ENCODE results near the gene WDR90.

Gene WDR90

DNA sequence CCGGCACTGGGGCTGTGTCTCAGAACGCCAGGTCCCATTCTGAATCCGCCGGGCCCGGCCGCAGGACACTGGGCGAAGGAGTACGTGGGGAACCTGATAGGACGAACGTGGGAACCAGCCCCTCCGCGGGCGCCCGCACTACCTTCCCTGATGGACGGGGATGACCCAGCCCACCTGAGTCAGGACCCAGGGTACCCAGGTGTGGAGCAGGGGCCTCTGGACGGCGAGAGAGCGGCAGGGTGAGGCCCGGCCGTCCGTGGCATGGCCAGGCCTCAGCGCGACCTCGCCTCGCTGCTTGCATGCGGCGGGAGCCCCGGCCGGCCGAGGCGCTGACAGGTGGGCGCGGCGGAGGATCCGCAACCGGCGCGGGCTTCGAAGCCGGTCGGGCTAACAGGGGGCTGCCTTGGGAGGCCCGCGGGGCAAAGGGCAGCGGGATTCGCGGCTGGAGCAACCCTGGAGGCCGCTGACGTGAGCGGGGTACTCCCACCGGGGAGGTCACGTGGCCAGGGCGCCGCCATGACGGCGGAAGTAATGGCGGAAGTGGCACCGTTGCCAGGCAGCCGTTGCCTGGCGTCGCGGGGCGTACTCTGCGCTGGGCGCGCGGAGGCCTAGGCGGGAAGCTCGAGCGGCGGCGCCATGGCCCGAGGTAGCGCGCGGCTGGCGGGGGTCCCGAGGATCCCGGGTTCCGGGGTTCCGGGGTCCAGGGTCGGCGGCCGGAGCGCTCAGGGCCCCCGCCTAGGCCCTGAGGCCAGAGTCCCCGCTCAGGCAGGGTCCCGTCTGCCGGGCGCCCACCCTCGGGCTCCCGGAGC is at the start of gene WDR90:
TSS of gene WDR90 (plus strand) at position 585 of the 809 bp plus-strand sequence. CDS start at position 637, 52 bp downstream.
- DNase-seq (ENCODE audit: low read depth in 4 of 4, low spot score in 1 of 4) = peak; percentile 80 to 92 (median 89)

DNA sequence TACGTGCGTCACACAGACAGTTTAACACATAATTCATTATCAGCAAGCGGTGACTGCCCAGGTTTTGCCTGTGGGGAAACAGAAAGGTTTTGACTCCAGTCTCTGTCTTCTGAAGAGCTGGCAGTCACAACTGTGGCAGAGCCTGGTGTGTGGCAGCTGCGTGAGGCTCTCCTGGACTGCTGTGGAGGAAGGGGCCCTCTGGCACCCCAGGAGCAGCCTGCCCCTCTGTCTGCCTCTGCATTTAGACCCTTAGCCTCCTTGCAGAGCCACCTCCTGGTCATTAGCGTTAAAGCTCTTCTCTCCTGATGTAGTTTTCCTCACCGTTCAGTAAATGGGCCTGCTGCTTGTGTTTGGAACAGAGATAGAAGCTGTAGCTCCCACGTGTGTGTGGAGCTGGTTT is 48.4 kb upstream of the WDR90 start:
- DNase-seq (ENCODE audit: low read depth in 4 of 4, low spot score in 1 of 4) = no peak

DNA sequence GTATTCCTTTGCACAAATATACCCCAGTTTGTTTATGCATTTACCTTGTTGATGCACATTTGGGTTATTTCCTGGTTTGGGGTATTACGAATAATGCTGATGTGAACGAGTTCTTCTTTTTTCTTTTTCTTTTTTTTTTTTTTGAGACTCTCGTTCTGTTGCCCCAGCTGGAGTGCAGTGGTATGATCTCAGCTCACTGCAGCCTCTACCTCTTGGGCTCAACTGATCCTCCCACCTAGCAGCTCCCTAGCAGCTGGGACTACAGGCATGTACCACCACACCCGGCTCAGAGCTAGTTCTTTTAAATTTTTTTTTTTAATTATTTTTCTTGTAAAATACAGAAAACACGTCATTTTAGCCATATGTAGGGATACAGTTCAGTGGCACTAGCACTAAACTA is 45.2 kb upstream of the WDR90 start:
- no peak for DNase-seq (ENCODE audit: low read depth in 4 of 4, low spot score in 1 of 4)

DNA sequence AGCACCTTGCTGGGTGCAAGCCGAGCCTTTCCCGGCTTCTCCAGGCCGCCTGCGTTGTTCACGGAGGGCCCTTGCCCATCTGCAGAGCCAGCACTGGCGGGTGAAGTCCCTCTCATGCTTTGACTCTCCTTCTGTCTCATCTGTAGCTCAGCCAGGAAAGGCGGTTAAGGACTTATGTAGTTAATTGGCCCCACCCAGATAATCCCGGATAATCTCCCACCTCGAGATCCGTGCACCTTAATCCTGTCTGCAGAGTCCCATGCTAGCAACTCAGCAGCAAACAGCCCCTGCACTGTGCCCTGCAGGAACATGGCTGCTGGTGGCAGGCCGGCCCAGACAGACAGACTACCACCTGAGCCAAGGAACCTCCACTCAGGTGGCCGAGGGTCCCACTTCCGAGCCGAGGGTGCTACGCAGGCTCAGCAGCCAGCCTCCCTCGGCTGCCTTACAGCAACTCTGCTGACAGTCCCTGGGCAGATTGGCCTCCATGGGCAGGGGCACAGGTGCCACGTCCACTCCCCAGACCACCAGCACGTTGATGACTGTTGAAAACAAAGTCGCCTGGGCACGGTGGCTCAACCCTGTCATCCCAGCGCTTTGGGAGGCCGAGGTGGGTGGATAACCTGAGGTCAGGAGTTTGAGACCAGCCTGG is 42.4 kb upstream of the WDR90 start:
- no peak for DNase-seq (ENCODE audit: low read depth in 4 of 4, low spot score in 1 of 4)

DNA sequence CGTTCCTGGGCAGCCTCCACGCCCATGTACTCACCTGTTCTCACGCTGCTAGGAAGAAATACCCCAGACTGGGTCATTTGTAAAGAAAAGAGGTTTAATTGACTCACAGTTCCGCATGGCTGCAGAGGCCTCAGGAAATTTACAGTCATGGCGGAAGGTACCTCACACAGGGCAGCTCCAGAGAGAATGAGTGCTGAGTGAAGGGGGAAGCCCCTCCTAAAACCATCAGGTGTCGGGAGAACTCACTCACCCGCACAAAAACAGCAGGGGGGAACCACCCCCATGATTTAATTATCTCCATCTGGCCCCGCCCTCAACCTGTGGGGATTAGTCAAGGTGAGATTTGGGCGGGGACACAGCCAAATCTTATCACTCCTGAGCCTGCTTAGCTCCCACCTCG is 41.1 kb upstream of the WDR90 start:
- DNase-seq (ENCODE audit: low read depth in 4 of 4, low spot score in 1 of 4) = peak in 2 of 4 experiments; percentile 20 to 63

DNA sequence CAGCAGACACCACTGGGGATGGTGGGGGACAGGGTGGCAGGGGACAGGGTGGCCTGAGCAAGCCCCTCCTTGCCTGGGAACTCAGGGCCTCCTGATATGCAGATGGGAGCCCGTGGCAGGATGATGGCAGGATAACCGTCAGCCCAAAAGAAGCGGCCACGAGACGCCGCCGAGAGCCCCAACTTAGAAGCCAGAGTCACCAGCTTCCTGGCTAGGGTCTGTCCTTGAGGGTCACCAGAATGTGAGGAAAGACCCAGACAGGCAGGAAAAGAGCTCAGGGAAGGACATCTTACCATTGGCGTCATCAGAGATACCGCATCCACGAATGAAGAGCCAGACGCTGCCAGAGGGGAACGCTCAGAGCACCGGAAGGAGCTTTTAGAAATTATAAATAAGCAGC is 39.8 kb upstream of the WDR90 start:
- DNase-seq (ENCODE audit: low read depth in 4 of 4, low spot score in 1 of 4) = no peak

DNA sequence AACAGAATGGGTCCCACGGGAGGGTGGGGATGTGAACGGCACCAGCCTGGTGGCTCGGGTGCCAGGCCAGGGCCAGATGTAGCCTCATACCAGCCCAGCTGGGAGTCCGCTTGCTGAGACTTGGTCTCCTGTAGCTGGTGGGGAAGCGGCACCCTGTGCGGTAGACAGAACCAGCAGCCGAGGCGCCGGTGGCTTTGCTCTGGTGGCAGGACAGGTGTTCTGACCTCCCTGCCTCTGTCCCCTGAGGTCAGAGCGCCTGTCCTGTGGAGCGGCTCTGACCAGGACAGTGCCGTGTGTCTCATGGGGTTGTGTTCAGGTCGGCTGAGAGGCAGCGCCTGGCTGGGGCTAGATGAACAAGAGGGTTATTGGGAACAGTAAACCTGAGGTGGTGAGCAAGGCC is 39.2 kb upstream of the WDR90 start:
- DNase-seq (ENCODE audit: low read depth in 4 of 4, low spot score in 1 of 4) = no peak

DNA sequence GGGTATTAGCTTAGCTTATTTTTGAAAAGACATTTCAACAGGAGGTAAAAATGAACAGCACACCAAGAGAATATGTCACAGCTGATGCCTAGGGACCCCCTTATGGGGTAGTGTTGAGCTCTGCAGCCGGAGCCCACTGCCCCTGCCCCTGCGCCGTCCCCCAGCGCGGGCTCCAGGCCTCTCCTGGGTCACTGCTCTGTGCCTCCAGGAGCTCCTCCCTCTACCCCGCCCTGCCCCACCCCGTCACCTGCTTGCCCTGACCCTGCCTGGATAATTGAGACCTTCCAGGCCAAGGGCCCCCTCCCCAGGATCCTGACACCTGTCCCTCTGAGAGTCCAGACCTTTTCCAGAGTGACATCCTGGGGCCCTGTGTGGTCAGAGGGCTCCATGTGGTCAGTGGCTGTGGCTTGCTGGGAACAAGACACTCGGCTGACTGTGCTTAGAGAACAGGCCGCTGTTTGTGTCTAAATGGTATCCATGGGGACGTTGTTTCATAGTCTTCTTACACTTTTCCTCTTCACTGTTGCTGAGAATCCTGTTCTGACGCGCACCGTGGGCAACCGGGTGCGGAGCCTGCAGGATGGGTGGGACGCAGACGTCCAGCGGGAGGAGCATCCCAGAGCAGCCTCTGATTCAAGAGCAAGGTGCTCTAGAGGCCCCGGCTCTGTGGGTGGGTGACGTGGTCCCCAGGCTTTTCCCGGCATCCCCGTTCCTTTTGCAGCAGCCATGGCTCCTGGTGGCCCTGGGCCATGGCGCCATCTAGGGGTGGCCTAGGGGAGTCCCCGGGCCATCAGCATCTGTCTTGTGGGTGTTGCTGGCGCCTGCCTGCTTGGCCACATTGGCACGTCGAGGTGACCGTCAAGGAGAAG is 38.4 kb upstream of the WDR90 start:
- peak in 3 of 4 experiments; percentile 29 to 54 (median 38) for DNase-seq (ENCODE audit: low read depth in 4 of 4, low spot score in 1 of 4)

DNA sequence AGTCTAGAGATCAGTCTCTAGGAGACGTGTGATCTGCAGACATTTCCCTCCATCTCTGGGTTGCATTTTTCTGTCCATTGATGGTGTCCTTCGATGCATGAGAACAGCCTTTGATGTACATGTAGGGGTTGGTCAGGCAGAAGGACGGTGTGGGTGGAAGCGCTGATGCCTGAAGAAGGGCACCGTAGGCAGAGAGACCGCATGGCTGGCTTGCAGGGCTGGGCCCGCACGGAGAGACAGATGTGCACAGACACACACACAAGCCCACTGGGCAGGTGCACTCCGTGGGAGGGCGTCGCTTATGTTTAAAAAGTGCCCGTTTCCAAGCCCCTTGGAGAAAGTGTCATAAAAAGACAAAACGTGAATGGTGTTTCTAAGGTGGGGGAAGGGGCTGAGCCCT is 34.0 kb upstream of the WDR90 start:
- no peak for DNase-seq (ENCODE audit: low read depth in 4 of 4, low spot score in 1 of 4)

DNA sequence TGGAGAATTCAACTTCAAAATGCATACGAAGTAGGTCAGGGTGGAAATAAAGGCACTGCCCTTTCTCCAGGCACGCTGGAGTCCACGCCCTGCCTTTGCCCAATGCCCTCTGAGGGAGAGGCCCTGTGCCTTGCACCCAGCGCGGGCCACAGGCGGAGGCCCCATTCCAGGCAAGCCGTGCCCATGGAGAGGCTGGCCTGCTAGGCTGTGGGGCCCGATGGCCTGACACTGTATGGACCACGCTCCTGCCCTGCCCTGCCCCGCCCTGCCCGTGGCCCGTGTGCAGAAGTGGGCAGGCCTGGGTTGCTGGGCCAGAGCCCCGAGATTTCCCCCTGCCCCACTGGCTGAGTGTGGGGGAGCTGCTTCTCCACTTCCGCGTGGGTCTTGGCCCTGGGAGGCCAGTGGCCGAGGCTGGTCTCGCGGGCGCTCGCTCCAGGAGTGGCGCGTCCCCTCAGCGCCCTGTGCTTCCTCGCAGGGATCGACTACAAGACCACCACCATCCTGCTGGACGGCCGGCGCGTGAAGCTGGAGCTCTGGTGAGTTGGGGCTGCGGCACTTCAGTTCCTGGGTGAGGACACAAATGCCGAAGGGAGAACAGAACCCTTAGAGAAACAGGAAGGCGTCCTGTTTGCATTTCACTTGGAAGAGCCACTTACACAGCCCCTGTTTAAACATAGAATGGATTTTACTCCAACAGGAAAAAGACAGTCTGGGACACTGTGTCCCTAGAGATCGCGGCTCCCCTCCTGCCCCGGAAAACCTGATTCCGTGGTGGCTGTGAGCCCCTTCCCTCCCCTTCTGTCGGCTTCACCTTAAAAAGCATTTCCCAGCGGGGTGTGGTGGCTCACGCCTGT is 32.2 kb upstream of the WDR90 start:
- DNase-seq (ENCODE audit: low read depth in 4 of 4, low spot score in 1 of 4) = no peak

DNA sequence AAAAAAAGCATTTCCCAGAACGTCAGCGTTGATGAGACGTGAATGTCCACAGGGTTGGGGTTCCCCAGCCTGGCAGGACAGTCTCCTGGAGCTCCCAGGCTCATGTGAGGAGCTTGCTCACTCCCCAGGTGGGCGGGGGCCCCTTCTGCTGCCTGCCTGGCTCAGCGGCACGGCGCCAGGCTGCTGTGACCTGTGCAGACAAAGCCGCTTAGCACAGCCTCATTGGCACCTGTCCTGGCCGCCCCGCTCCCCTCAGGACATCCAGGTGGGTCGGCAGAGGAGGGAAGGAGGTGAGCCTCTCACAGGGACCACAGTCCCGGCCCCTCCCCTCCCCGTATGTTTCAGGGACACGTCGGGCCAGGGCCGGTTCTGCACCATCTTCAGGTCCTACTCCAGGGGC is 31.3 kb upstream of the WDR90 start:
- no peak for DNase-seq (ENCODE audit: low read depth in 4 of 4, low spot score in 1 of 4)

DNA sequence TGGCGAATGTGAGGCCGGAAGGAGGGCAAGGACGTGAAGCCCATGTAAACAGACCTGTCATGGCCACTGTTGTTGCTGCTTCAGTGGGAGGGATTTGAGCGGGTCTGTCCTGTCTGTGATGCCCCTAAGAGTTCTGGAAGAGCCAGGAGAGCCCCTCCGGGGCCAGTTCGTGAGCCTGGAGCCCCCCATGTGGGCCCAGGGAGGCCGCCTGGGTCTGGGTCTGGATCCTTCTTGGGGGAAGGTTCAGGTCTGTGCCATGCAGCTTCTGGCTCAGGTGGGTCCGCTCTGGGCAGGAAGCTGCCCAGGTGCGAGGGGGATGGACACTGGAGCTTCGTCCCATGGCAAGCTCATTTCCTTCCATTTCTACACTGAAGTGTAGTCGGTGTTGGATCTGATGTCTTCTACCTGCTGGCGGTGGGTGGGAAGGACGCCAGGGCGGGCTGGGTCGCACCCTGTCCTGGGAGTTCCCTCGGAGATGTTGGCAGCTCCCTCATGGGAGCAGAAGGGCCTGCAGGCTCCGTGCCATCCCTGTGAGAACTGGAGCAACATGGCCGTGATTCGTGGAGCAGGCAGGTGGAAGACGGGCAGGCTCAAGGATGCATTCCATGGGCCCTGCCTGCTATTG is 29.6 kb upstream of the WDR90 start:
- DNase-seq (ENCODE audit: low read depth in 4 of 4, low spot score in 1 of 4) = no peak

DNA sequence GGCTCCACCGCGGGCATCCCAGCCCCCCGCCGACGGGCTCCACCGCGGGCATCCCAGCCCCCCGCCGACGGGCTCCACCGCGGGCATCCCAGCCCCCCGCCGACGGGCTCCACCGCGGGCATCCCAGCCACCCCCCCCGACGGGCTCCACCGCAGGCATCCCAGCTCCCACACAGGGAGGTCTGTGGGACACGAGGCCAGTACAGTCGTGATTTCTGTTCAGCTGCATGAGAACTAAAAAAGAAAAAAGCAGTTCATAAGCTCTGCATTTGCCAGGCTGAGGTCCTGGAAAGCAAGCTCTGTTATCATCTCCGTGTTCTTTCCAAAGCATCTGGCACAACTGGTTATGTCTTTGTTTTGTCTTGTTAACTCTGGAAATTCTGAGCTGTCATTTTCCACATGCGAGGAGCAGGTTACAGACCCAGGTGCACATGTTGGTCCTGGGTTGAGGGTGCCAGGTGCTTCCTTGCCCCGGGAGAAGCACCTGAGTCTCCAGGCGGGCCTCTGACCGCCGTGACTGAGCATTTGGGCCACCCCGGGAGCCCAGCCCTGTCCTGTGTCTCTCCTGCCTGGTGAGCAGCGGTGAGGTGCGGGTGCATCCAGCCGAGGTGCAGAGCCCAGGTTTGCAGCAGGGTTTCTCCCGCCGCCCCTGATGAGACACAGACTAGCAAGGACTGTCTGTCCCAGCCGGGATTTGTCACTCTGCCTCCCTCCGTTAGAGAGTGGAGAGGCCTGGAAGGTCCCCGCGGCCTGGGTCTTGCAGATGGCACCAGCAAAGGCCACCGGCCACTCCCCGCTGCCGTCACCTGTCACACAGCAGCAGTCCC is 28.3 kb upstream of the WDR90 start:
- no peak for DNase-seq (ENCODE audit: low read depth in 4 of 4, low spot score in 1 of 4)

DNA sequence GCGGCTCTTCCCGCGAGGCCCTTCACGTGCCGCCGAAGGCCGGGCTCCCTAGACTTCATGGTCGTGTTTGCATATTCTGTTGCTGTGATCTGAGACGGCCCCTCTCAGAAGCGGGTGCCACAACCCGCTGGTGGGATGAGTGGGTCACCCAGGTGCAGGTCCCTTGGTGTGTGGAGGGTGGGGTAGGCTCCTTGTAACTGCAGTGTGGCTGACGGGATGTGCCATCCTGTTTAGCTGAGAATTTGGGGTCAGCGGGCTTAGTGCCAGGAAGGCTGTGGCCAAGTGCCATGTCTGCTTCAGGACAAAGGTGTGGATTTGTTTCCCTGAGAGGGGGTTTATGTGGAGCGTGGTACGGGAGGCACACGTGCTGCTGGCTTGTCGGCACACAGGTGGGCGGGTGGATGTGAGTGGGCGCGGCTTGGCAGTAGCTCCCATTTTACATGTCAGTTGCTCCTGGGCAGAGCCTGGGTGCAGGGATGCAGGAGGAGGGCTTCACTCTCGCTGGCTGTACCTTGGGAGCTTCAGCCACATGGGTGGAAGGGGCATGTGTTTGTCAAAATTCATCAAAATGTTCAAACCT is 27.5 kb upstream of the WDR90 start:
- DNase-seq (ENCODE audit: low read depth in 4 of 4, low spot score in 1 of 4) = no peak

DNA sequence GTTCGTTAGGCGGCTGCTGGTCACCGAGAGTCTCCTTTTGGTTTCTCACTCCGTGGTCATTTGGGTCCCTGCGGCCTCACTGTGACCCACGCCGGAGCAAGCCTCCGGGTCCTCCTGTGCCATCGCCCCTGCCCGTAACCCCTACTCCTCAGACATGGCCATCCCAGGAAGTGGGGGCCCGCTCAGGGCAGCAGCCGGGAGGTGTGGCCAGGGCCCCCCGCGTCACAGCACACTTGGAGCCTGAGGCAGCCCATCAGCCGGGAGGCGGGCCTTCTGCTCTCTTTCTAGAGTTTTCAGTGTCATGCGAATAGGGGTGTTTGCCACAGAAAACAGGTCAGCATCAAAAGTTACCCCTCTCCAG is 26.3 kb upstream of the WDR90 start:
- no peak for DNase-seq (ENCODE audit: low read depth in 4 of 4, low spot score in 1 of 4)

DNA sequence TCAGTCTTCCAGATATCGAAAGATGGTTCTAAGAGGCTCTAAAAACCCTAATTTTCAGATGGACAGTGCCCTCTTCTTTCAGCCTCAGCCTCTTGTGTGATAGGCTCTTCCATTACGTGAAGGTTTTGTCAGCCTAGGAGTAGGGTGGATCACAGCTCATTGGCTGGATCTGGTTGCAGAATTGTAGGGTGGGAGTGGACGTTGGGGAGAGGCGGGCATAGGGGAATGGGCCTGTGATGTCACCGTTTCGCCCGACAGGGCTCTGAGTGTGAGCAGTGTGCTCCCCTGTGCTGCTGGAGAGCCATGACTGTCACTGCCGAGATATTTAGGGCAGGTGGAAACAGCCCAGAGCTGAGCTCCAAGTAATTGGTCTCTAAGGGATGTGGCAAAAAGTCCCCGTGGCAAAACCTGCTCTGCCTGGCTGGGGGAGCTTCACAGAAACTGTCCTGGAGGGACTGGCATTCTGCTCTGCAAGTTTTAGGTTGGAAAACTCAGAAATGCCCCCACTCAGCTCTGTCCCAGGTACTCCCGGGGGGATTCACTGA is 24.6 kb upstream of the WDR90 start:
- no peak for DNase-seq (ENCODE audit: low read depth in 4 of 4, low spot score in 1 of 4)

DNA sequence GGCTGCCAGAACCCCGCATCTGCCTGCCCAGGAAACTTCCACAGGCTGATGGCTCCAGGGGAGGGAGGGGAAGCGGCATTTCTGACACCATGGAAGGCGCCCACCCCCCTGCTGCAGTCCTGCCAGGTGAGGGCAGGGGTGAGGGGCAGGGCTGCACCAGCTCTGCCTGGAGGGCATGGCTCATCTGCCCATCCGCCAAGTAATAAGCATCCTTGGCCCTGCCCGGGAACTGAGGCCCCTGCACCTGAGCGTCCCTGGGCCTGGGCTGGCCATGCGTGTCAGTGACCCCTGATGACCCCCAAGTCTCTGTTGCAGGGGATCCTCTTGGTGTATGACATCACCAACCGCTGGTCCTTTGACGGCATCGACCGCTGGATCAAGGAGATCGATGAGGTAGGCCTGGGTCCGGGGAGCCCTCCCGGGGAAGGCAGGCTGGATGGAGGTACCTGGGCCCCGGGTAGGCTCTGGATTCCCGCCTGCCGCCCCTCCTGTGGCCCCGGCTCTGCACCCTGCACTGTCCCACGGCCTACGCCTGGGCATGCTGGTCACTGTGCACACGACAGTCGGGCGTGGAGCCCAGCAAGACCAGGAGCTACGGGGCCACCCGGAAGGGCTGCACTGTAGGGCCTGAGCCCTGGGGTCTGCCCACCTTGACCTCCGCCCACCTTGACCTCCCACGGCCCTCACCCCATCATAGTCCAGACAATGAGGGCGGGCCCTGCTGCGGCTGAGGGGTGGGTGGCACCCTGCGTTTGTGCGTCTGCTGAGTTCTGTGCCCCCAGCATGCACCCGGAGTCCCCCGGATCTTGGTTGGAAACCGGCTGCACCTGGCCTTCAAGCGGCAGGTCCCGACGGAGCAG is 23.8 kb upstream of the WDR90 start:
- no peak for DNase-seq (ENCODE audit: low read depth in 4 of 4, low spot score in 1 of 4)
